GM10847 (cell line): ENCODE results near the gene PRKN.

Experiments used
- POLR2A ChIP-seq: IDR thresholded peaks from 2 replicates; pipeline ENCODE4 v1.6.1; 2011; ENCODE audit not compliant: insufficient read length; ENCODE audit errors: extremely low read depth

Gene PRKN

DNA sequence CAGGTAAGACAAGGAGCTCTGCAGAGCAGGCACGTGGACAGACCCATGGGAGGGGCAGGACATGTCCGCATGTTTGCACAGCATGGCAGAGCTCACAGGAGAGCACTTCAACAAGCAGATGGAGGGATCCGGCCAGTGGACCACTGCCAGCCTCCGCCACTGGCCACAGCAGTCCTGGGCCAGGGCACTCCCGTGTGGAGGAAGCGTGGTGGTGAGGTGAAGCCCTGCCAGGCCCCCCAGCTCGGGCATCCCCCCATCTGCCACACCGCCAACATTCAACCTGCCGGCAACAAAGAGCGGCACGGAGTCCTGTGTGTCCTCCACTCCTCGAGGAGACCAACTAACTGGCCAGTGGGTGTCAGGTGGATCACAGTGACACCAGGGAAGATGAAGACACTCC, 1349.5 kb downstream of the PRKN start:
- TF ChIP-seq POLR2A: no peak

DNA sequence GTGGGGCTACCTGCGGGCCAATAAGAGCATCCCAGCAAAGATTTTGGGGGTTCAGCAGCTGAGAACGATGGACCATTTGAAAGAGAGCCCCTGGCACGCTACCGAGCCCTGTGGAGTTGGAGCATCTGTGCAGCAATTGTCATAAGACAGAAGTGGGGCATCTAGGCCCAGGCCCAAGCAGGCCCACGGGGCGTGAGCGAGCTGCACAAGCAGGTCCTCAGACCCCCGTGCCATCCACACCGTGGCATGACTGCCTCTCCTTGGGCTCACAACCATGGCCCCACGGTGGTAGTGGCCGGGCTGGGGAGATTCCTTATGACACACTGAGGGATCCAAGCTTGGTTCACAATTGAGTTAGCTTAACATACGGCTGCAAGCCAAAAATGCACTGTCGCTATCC, 1350.5 kb downstream of the PRKN start:
- TF ChIP-seq POLR2A: no peak

- TF ChIP-seq POLR2A: no peak
Measured at GRCh38 chr6:161376367-161376766, 1351.2 kb downstream of the PRKN start.

DNA sequence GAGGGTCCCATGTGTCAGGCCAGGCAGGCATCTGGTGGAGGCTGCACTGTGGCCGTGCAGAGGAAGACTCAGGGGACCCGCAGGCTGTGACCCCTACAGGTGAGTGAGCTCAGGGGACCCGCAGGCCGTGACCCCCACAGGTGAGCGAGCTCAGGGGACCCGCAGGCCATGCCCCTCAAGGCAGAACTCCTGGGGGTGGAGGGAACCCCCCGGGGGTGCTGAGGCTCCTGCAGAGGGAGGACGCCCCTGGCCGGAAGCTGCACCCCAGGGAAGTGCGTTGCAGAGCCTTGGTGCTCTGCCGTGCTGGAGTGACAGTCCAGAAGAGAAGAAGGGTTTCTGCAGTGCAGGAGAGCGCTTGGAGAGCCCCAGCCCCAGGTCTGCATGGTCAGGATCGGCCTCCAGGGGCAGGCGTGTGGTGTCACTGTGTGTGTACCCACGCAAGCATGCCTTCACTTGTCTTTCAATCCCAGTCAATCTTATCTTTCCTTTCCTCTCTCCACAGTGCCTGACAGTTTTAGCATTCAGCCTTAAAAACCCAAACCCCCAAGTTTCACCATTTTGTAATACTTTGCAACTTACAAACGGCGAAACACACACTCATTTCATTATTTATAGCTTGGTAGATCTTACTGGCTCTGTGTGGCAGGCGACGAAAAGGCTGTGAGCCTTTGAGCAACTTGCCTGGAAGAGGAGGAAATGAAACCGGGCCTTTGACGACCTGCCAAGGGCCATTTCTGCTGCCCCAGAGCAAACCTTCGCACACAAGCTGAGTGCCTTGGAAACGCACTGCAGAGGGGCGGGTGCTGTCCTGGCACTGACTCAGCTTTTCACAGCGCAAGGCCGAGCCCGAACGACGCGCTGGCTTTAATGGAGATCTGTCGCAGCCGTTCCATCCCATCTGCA, 1352.3 kb downstream of the PRKN start:
- TF ChIP-seq POLR2A: no peak

DNA sequence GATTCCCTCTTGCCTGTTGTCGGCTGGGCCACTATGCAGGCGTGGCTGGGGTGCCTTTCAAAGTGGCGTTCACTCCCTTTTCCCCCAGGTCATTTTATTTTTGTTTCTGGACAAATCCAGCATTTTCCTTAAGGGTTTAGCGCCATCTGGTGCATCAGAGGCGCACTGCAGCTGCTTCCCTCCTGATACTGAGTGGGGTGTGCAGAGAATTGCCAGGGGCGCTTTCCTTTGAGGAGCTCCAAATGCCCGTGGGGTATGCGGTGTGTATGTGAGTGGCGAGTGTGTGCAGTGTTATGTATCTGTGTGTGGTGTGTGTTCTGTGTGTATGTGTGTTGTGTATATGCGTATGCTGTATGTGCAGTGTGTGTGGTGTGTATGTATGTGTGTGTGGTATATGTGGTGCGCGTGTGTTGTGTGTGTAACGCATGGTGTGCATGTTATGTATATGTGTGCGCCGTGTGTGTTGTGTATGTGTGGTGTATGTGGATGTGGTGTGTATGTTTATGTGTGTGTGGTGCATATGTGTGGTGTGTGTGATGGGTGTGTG, 1353.6 kb downstream of the PRKN start:
- TF ChIP-seq POLR2A: no peak

GRCh38 chr6:161372422-161372793, 1355.2 kb downstream of the PRKN start:
- no peak for TF ChIP-seq POLR2A

DNA sequence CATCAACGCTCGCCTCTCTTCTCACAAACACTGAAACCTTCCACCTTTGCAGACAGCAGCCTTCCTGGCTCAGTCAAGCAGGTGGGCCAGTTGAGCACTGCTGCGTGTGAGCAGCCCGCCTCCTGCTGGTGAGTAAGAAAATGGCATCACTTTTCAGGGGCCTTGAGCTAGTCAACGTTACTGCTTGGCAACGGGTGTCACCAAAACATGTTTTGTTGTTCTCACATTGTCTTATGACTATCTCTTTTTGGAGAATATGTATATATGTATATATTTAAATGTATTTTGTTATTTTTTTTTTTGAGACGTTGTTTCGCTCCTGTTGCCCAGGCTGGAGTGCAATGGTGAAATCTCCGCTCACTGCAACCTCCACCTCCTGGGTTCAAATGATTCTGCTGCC, 1356.7 kb downstream of the PRKN start:
- no peak for TF ChIP-seq POLR2A

DNA sequence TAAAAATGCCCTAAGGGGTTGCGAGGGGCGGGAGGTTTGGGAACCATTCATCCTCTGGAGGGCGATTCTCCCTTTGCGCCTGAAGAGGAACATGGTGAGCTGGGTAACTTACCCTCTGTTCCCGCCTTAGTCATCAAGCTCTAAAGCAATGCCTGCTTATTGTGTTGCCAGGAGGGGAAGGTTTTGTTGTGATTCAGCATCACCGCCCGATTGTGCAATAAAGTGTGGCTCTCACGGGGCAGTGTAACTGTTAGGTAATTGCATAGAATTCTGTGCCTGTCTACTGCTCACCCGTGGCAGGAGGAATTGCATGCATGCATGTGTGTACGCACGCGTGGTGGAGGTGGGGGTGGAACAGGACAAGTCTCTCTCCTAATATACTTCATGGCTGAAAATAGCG, 1358.2 kb downstream of the PRKN start:
- TF ChIP-seq POLR2A: no peak

DNA sequence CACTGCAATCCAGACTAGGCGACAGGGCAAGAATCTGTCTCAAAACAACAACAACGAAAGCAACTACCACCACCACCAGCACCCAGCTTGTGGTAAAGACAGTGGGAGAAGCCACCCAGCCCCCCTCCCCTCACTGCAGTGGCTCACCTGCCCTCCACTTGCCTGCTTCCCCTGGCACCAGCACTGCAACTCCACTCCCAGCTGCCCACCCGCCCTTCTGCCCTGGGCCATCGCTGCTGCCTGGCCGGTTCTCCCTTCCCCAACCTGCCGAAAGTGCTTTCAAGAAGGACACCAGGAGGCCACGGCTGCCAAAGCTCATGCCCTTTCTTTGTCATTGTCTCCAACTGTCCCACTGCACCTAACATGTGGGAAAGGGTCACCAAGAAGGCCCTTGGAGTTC, 1359.1 kb downstream of the PRKN start:
- TF ChIP-seq POLR2A: no peak

DNA sequence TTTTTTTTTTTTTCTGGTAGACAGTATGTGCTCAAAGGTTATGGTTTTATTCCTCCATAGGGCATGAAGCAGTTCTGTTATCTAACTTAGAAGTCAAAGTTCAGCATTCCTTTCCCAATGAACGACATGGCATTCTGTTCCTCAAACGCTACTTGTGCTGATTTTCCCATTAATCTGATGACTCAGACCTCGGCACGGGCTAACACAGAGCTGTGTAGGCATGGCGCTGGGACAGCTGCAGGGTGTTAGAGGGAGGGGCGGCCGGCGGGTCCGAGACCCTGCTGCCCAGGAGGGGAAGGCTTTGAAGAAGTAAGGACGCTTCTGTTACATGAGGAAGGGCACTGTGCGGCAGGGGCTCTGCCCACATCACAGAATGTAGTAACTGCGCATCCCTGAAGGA, 1360.1 kb downstream of the PRKN start:
- TF ChIP-seq POLR2A: no peak

DNA sequence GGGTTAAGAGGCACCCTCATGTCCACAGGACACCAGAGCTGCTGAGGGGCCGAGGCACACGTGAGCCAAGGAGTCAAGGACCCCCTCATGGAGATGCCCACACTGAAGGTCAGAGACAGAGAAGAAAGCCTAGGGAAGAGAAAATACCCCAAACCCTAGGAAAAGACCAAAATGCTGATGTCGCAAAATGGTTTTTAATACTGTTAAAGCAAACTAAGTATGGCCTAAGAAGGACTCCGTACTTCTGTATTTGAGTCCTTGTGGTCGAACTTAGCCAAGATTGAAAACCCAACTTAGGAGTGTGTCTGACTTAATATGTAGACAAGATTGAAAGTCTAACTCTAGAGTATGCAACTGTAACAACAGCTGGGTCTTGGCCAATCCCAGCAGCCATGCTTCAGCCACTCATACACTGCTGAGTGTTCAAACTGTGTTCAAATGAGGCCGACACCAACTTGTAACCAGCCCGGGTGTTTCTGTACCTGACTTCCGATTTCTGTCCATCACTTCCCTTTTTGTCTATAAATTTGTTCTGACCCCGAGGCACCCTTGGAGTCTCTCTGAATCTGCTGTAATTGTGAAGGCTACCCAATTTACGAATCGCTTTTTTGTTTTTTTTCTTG, 1361.2 kb downstream of the PRKN start:
- TF ChIP-seq POLR2A: no peak

GRCh38 chr6:161365633-161366032, 1361.9 kb downstream of the PRKN start:
- TF ChIP-seq POLR2A: no peak

- TF ChIP-seq POLR2A: no peak
Measured at GRCh38 chr6:161363286-161363685, 1364.3 kb downstream of the PRKN start.

DNA sequence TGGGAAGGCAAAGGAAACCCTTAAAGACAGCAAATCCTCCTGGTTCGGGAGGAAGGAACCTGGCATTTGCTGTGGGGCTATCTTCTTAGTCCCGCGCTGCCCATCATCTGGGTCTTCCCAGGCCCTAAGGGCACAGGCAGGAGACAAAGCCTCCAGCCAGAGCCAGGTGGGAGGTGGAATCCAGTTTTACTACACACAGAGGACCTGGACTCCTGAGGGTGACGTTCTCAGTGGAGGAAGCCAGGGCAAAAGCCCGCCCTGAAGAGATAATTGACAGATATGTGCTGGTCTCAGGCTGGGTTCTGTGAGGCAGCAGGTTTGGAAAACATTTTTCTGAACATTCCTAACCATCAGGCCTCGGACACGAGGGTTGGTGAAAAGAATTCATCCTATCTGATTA, 1365.3 kb downstream of the PRKN start:
- TF ChIP-seq POLR2A: no peak

- TF ChIP-seq POLR2A: no peak
Measured at GRCh38 chr6:161361529-161361928, 1366.0 kb downstream of the PRKN start.

DNA sequence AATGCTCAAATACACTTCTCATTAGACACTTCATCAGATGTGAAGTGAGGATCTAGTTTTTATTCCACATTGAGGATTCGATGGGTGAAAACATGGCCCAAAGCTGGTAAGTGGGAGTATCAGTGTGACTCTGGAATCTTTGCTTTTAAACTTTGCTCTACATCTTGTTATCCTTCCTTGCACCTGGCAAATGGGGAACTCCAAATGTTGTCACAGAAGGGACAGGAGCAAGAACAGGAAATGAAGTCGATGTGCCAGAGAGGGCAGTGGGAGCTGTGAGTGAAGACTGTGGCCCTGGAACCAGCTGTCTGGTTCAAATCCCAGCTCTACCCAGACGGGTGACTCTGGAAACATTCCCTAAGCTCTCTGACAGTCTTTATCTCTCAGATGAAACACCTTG, 1367.0 kb downstream of the PRKN start:
- TF ChIP-seq POLR2A: no peak
